Left ventricle myocardium inferior (tissue), 1 donor: ENCODE results near the gene CARD19. TPM values are rescaled to one million over a fixed set of nuclear protein-coding genes. Genes with fewer than 3 reads are reported as not detected.

Experiments used
- DNase-seq: peaks from one replicate; pipeline ENCODE4 v3.0.0-alpha.2; 2020
- H3K27ac ChIP-seq: fragments of 200-600 bp; replicated peaks from 2 replicates; pipeline ENCODE4 v1.8.0; 2021
- H3K27me3 ChIP-seq: fragments of 200-600 bp; 2 replicates; pipeline ENCODE4 v1.8.0; 2021; ENCODE audit warnings: low read depth
- H3K36me3 ChIP-seq: fragments of 200-600 bp; 2 replicates; pipeline ENCODE4 v1.8.0; 2021
- H3K4me1 ChIP-seq: fragments of 200-600 bp; 2 replicates; pipeline ENCODE4 v1.8.0; 2021
- H3K4me3 ChIP-seq: fragments of 200-600 bp; 2 replicates; pipeline ENCODE4 v1.8.0; 2021; ENCODE audit warnings: mild to moderate bottlenecking, moderate library complexity
- H3K9me3 ChIP-seq: fragments of 200-600 bp; replicated peaks from 2 replicates; pipeline ENCODE4 v1.8.0; 2021
- intact Hi-C: fragments of 100-400 bp; cut with micrococcal nuclease; formaldehyde crosslinking; loops from one replicate; pipeline ENCODE4 v1.11.0; 2022
- total RNA-seq: library from RNA; stranded (reverse); fragmentation: NEBNext Ultra II Directional; extraction: Animal tissue kit (Norgen Biotek cat#: 25700); gene quantifications from one replicate; pipeline ENCODE4 v1.2.1, GENCODE V29; 2021
- TF ChIP-seq, protein P1 (sequence below): fragments of 200-600 bp; IDR thresholded peaks from 2 replicates; pipeline ENCODE4 v1.8.0; 2021; ENCODE audit warnings: antibody characterized with exemption, mild to moderate bottlenecking, borderline replicate concordance
- donor health status: DM: no; HTN: yes; CAD: no; lungs with severe emphysema.

Gene CARD19
- total RNA-seq, 1 donor from 2014 or later, result 35.8 TPM

GRCh38 chr9:93094658-93095204 is 1.3 kb upstream of the CARD19 start:
- Histone ChIP-seq H3K27me3 (no peaks in the 10 kb centered on the region), H3K4me1 (peaks cover 66% of the 10 kb centered on the region), H3K27ac (peak overlapping the region; percentile 97), H3K36me3 (no peaks in the 10 kb centered on the region), H3K4me3 (peak overlapping the region; percentile 72), H3K9me3 (peaks cover 12% of the 10 kb centered on the region)
- intact Hi-C loops, result no loop called here
- TF ChIP-seq, protein P1, sequence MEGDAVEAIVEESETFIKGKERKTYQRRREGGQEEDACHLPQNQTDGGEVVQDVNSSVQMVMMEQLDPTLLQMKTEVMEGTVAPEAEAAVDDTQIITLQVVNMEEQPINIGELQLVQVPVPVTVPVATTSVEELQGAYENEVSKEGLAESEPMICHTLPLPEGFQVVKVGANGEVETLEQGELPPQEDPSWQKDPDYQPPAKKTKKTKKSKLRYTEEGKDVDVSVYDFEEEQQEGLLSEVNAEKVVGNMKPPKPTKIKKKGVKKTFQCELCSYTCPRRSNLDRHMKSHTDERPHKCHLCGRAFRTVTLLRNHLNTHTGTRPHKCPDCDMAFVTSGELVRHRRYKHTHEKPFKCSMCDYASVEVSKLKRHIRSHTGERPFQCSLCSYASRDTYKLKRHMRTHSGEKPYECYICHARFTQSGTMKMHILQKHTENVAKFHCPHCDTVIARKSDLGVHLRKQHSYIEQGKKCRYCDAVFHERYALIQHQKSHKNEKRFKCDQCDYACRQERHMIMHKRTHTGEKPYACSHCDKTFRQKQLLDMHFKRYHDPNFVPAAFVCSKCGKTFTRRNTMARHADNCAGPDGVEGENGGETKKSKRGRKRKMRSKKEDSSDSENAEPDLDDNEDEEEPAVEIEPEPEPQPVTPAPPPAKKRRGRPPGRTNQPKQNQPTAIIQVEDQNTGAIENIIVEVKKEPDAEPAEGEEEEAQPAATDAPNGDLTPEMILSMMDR, result no peak
- DNase-seq, result peak; percentile 59

- Histone ChIP-seq H3K9me3 (peaks cover 12% of the 10 kb centered on the region), H3K27ac (peak overlapping the region; percentile 97), H3K4me3 (peak overlapping the region; percentile 97), H3K4me1 (peaks cover 70% of the 10 kb centered on the region), H3K36me3 (no peaks in the 10 kb centered on the region), H3K27me3 (no peaks in the 10 kb centered on the region)
- peak; percentile 100 for DNase-seq
- TF ChIP-seq, protein P1, result no peak
- intact Hi-C loops, result no loop called here
Observed at GRCh38 chr9:93095205-93096130, 549 bp upstream of the CARD19 start.

DNA sequence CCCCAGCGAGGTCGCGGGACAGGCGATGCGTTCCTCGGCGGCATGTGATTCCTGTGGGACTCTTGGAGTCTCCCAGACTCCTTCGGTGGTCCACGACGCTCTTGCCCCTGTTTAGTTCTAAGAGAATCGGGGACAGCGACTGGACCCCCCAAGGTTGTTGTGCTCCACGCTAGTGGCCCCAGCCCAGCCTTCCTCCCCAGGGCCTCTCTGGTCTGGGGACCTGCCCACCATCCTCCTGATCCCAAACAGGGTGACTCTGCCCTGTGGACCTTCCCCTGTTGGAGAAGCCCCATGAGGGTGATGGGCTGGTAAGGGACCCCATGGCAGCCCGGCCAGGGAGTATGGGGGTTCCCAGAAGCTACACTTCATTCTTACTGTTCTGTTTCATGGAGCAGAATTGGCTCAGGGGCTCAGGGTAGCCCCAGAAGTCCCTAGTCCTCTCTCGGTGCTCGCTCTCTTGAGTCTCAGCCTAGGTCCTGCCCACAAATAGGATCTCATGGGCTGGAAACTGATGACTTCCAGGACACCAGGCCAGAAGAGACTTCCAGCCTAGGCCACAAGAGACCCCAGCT is 880 bp downstream of the CARD19 start:
- DNase-seq, result no peak

DNA sequence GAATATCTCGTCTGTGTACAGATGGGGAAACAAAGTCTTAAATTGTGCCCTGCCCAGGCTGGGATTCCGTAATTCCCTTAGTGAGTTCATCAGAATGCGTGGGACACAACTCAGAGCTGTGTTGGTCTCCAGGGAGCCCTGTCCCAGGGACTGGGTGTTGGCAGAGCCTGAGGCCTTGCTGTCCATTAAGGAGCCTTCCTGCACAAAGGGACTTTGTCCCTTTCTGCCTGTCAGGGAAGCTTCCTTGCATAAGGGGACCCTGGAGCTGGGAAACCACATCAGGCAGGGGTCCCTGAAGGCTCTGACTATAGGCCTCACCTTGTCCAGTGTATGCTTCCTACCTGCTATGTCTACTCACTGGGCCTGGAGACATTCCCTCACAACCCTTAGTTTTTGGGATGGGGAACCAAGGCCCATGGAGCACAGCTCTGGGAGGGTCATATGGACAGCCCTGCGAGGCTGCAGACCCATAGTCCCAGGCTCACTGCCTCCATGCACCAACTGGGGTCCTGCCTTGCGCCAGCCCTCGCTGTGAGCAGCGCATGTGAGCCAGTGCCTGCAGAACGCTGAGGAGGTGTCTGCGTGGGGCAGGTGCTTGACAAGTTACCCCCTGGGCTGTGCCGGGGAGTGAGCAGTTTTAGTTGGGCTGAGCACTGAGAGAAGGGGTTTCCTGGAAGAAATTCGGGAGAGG is 1.6 kb downstream of the CARD19 start:
- Histone ChIP-seq H3K4me3 (peak overlapping the region; percentile 97), H3K27me3 (no peaks in the 10 kb centered on the region), H3K4me1 (peaks cover 68% of the 10 kb centered on the region), H3K36me3 (no peaks in the 10 kb centered on the region), H3K27ac (peak overlapping the region; percentile 93), H3K9me3 (no peaks in the 10 kb centered on the region)
- intact Hi-C loops, result no loop called here
- TF ChIP-seq, protein P1, result no peak
- DNase-seq, result no peak

More for the DNA sequence above, 880 bp downstream of the CARD19 start:
- Histone ChIP-seq H3K27ac (peak overlapping the region; percentile 93), H3K4me1 (peaks cover 70% of the 10 kb centered on the region), H3K4me3 (peak overlapping the region; percentile 97), H3K36me3 (no peaks in the 10 kb centered on the region), H3K9me3 (no peaks in the 10 kb centered on the region), H3K27me3 (no peaks in the 10 kb centered on the region)
- TF ChIP-seq, protein P1, result no peak
- intact Hi-C loops, result no loop called here

- Histone ChIP-seq H3K36me3 (no peaks in the 10 kb centered on the region), H3K9me3 (no peaks in the 10 kb centered on the region), H3K4me3 (peak overlapping the region; percentile 37), H3K4me1 (peaks cover 61% of the 10 kb centered on the region), H3K27me3 (no peaks in the 10 kb centered on the region), H3K27ac (peak overlapping the region; percentile 93)
- TF ChIP-seq, protein P1, result no peak
- intact Hi-C loops, result no loop called here
- peak; percentile 86 for DNase-seq
Observed at GRCh38 chr9:93098236-93098946, 2.4 kb downstream of the CARD19 start.
